Measurements from ENCODE around the gene AFAP1.

Gene AFAP1

DNA sequence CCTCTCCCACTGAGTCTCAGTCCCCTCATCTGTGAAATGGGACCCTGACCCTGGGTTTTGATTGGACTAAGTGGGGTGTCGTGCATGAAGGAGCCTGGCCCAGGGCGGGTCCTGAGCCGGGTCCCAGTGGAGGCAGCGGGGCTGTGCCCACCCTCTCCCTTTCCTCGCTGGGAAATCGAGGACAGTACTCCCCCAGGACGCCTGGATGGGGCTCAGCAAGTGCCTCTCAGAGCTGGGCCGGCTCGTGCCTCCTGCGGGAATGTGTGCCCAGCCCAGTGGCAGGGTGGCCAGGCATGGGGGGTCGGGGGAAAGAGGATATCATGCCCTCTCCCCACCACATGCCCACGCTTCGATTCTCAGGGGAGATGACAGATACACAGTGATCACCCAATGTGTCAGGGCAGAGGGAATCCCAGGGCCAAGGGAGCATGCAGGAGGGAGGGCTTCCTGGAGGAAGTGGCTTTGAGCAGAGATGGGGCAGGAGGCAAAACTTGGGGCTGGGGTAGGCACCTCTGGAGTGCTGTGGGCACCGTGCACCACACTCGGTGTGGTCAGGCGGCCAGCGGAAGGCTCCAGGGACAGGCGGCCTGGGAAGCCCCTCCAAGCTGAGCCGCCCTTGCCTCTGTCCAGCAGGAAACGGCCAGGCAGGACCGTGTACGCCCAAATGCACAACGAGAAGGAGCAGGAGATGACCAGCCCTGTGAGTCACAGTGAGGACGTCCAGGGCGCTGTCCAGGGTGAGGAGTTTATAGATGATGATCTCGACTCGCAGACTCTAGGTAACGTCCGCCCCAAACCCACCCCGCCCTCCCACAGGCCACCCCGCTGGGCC, 203.0 kb downstream of the AFAP1 start:
- peak; percentile 42 for DNase-seq (ENCODE audit: low read depth)

DNA sequence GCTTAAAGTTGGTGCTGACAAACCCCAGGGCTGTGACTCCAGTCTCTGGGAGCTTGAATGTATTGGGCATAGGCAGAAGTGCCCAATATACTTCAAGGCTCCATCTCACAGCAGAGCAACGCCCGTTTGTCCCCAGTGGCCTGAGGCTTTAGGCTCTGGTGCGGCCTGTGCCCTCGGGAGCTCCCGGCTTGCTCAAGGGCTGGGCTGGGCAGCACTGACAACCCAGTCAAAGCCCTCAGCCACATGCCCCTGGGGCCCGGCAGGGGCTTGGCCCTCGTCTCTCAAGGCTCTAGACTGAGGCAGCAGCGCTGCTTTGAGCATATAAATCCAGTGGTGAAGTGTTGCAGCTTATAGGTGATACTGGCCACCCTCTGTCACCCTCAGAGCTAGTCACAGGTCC, 203.7 kb downstream of the AFAP1 start:
- no peak for DNase-seq (ENCODE audit: low read depth)

DNA sequence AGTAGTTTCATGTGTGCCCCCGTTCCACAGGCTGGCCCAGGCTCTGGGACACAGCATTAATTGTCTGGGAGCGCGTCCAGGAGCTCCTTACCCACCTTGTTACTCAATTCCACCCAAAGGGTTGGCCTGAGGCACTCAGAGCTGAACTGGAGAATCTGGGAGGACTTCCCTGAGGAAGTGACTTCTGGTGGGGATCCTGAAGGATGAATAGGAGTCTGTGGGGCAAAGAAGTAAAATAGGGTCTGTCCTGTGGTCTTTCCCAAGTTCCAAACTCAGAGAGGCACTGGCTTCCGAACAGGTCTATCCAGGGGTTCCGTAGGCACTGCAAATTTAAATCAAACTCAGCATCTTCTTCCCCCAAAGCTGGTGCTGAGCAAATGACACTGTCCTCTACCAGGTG, 204.3 kb downstream of the AFAP1 start:
- DNase-seq (ENCODE audit: low read depth): no peak

DNA sequence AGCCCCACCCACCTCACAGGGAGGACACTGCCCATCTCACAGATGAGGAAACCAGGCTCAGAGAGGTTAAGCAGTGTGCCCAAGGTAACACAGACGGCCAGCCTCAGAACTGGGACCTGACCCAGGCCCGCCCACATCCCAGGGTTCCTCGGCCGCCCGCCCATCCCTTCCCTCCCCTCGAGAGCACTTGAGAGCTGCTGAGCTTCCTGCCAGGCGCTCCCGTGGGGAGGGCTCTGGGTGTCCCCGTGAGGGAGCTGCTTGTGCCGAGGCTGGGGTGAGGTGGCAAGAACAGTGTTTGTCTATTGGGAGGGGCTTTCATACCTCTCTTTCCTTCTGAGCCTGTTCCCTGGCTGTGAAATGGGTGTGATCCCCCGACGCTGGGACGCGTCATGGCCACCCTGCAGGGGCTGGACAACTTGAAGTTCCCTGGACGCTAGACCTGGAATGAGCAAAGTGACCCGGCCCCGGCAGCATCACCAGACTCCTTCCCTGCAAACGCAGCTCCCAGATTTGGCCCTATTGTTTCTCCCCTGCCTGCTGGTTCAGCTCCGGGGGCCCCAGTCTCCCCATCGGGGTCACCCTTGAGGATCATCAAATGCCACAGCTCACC, 204.9 kb downstream of the AFAP1 start:
- no peak for DNase-seq (ENCODE audit: low read depth)

DNA sequence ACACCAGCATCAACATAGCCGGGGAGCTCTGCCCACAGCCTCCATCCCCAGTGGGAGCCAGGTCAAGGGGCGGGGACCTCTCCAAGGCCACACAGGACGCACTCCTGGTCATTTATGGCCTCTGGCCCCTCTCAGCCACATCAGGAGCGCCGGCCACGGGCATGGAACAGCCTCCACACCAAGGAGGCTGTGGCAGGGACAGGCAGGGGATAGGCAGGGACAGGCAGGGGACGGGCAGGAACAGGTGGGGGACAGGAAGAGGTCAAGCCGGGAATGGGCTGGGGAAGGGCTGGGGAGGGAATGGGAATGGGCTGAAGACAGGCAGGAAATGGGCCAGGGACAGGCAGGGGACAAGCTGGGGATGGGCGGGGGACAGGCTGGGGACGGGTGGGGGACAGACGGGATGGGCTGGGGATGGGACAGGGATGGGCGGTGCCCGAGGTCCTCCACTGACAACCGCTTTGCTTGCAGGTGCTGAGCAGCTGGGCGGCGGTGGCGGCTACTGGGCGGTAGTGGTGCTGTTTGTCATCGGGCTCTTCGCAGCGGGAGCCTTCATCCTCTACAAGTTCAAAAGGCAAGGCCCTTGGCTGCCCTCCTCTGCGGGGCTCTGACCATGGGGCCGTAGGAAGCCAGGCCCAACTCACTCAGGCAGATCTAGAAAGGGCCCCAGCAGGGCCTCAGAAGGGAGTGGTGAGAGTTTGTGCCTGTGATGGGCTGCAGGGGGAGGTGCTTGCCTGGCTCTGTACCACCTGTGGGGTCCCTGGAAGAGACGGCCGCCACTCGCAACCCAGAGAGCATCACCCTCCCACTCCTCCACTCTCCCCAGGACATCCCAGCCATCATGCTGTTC, 205.6 kb downstream of the AFAP1 start:
- no peak for DNase-seq (ENCODE audit: low read depth)

DNA sequence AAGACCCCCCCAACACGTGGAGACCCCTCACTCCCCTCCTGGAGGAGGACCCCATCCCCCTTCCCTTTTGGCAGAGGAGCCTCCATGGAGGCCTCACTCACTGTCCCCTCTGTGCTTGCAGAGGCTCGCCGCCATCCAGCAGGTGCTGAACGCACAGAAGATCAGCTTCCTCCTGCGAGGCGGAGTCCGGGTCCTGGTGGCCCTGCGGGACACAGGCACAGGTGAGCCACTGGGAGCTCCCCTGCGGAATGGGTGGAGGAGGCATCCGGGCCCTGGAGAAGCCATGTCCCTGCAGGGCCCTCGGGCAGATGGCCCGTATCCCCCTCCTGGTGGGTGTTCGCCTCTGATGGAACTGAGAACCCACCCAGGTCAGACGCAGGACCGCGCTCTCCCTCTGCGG, 206.5 kb downstream of the AFAP1 start:
- no peak for DNase-seq (ENCODE audit: low read depth)

DNA sequence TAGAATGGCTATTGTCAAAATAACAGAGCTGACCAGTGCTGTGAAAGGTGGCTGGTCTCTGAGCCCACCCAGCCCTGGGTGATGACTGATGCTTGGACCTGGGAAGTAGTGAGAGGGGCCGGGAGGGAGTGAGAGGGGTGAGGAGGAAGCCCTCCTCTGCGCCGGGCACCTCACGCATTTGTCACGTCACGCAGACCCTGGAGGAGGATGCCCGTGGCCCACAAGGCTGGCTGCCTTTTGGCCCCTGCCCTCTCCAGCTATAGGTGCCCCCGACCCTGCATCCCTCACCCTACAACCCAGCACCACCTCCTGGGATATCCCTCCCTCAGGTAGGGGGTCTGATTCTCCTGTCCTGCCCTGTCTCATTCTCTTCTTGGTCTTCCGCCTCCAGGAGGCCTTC, 207.4 kb downstream of the AFAP1 start:
- no peak for DNase-seq (ENCODE audit: low read depth)

DNA sequence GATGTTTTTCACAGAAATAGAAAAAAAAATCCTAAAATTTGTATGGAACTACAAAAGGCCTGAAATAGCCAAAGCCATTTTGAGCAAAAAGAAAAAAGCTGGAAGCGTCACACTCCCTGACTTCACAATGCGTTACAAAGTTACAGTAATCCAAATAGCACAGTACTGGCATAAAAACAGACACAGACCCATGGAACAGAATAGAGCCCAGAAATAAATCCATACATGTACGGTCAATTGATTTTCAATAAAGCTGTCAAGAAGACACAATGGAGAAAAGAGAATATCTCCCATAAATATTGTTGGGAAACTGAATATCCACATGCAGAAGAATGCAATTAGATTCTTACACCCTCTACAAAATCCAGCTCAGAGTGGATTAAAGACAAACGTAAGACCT, 208.2 kb downstream of the AFAP1 start:
- no peak for DNase-seq (ENCODE audit: low read depth)

DNA sequence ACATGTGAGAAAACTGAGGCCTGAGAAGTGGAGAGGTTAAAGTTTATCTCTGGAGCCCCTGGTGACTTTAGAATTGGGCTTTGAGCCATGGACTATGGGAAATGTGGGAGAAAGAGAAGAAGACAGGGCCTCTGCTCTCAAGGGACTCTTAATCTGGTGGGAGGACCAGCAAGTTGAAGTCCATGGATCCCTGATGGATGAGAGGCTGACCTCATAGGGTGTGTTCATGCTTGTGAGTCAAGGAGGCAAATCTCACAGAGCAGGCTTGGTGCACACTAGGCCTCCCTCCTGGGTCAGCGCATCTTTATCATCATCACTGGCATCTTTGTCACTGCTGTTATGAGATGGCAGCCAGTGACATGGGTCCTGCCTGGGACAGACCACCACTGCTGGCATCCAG, 211.9 kb downstream of the AFAP1 start:
- no peak for DNase-seq (ENCODE audit: low read depth)

DNA sequence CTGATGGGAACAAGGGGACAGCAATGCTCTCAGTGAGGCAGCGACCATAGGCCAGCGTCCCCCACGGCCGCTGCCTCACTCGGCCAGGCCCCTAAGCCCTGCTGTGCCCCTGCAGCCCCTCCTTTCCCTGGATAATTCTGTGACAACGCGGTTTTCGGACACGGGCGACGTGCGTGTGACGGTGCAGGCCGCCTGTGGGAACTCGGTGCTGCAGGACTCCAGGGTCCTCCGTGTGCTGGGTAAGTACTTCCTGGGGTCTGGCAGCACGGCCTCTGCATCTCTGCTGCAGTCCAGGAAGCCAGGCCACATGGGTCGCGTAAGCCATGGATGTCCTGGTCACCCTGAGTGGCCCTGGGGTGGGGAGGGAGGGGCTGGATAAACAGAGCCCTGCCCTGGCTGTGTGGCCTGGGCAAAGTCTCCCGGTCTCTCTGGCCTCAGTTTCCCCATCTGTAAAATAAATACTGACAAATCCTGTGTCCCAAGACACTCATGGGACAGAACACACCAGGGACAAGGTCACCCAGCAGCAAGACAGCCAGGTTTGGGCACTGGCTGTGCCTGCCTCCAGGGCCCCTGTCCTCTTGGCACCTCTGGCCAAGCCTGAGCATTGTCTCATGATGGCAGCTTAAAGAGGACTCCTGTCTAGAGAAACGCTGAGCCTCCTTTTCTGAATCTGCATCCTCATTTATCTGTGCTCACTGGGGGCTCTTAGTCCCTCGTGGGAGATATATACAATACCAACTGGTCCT, 212.8 kb downstream of the AFAP1 start:
- no peak for DNase-seq (ENCODE audit: low read depth)

DNA sequence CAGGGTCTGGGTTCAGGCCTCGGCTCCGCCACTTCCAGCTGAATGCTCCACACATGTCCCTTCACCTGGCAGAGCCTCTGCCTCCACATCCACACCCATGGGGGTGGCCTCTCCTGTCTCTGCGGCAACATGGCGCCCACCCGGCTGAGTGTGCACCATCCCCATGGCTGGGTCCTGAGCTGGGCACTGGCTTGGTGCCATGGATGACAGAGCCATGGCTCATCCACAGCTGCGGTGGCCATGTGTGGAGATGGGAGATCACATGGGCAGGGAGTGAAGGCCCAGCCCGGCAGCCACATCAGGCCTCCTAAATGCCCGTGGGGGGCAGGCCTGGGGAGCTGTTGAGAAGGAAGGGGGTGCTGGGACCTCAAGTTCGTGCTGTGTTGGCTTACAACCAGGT, 213.7 kb downstream of the AFAP1 start:
- DNase-seq (ENCODE audit: low read depth): peak; percentile 68

DNA sequence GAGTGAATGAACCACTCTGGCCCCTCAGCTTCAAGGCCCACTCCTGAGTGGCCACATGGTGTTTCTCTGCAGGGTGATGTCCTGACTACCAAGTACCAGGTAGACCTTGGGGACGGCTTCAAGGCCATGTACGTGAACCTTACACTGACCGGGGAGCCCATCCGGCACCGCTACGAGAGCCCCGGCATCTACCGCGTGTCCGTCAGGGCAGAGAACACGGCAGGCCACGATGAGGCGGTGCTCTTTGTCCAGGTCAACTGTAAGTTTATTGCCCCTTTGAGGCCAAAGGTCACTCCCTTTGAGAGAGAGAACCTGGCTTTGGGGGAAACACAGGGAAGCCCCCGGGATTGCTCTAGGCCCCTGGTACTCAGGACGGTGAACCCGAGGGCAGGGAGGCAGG, 216.0 kb downstream of the AFAP1 start:
- no peak for DNase-seq (ENCODE audit: low read depth)

DNA sequence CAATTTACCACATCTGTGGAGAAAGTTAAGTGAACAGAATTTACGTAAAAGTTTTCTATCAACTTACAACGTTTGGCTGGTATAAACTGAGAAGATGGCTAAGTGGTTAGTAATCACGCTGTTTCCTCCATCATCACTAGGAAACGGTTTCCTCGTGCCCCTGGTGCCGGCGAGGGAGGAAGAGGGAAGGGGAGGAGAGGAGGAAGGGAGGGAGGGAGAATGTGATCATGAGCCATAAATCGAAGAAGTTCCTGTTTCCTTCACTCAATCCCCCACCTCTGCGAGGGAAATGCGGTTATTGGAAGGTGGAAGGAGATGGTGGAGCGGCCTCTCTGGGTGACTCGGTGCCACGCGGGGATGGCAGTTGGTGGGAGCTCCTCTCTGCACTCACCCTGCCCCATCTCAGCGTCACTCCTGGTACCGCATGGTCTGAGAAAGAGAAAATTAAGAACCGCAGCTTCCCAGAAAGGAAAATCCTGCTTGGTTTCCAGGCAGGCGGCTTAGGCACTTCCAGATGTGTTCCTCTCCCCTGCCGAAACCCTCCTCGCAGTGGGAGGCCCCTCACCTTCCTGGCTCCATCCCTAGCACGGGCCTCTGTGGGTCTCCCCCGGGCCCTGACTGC, 216.8 kb downstream of the AFAP1 start:
- peak; percentile 58 for DNase-seq (ENCODE audit: low read depth)

DNA sequence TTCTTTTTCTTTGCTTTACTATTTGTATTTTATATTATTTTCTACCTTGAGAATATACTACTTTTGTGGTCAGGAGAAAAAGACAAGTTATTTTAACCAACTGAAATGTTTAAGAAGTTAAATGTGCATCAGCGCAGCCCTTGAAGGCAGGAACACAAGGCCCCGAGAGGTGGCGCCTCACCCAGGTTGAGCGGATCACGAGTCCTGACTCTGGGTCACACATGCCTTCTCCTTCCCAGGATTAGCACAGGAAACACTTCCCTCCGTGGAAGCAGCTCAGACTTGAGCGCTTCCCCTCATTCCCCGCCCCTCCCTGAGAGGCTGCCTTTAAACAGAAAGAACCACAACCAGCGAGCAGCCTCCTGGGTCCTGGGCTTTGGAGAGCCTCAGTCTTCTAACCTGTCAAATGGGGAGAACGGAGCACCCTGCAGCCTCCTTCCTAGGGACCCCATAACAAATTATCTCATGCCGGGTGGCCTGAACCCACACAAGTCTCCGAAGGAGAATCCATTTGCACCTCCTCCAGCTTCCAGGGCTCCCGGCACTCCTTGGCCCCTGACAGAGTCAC, 217.6 kb downstream of the AFAP1 start:
- no peak for DNase-seq (ENCODE audit: low read depth)

DNA sequence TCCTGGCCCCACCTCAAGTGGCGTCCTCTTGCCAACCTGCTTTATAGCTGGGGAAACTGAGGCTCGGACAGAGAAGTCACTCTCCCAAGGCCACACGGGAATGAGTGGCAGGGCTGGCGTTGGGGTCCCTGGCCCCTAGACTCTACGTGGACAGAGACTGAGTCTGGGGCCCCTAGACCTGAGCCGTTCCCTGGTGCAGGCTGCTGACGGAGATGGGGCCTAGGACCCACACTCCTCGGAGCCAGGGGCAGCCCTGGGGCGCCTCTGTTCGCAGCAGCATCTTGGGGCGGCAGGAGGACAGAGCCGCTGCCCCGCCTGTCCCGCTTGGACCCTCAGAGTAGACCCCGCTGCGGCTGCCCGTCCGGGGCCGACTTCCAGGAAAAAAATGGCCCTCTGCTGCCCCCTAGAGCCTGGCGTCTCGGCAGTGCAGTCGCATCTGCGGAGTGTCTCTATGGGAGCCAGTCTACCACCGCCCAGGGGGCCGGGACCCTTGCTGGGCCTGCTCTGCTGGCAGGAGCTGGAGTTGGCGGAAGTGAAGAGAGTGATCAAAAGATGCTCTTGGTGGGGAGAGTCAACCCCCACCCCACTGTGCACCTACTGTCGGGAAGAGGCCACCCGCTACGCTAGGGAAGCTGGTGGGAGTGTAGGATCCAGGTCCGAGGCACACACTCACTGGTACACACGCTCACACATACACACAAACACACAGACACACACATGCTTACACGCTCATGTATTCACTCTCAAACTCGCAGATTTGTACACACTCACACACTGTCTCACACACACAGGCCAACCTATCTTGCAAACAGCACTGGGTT, 220.1 kb downstream of the AFAP1 start:
- DNase-seq (ENCODE audit: low read depth): peak; percentile 44

DNA sequence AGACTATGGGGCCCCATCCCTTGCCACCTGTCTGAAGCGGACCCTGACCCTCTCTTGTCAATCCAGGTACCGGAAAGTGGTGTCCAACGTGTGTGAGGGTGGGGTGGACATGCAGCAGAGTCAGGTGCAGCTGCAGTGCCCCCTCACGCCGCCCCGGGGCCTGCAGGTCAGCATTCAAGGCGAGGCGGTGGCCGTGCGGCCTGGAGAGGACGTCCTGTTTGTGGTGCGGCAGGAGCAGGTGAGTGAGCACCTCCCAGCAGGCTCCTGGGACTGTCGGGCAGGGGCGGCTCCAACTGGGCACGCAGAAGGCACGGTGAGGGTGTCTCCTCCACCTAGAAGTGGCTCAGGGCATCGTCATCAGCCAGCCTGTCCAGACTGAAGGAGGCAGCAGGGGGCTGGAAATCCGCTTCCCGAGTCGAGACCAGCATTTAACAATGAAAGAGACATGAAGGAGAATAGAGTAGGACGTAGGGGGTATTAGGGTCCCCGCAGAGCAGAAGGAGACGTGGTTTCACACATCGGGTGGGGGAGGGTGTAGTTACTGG, 221.6 kb downstream of the AFAP1 start:
- no peak for DNase-seq (ENCODE audit: low read depth)

DNA sequence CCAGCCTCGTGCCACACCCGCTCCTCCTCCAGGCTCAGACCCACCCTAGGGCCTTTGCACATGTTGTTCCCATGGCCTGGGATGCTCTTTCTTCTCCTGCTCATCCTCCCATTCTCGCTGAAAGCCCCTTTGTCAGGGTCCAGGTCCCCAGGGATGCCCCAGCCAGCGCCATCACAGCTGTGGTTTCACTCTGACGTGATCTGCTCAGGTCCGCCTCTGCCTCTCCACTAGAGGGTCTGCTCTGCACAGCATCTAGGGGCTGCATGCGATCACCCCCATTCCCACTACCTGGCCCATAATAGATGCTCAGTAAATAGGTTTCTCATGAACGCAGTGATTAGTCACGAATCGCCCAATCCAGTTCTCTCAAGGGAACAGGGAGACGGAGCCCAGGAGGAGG, 222.5 kb downstream of the AFAP1 start:
- DNase-seq (ENCODE audit: low read depth): no peak

DNA sequence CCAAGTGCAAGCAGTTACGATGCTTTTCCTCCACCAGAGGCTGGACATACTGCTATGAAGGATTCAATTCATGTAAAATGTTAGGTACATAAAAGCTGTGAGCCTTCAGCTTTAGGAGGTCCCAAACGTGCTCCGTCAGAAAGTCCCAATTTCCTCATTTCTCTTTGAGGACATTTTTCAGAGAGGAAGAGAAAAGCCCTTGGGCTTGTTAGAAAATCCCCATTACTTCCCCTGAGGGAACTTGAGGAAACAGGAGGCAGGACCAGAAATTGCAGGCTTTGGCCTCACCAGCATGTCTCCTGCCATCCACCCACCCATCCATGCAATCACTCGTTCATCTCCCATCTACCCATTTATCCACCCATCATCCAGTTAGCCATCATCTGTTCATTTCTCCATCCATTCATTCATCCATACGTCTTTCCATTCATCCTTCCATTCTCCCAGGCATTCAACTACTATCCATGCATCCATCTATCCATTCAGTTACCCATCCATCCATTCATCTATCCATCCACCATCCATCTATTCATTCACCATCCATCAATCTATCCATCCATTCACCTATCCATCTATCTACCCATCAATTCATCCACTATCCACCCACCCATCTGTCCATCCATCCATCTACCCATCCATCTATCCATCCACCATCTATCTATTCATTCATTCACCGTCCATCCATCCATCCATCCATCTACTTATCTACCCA, 223.5 kb downstream of the AFAP1 start:
- no peak for DNase-seq (ENCODE audit: low read depth)

DNA sequence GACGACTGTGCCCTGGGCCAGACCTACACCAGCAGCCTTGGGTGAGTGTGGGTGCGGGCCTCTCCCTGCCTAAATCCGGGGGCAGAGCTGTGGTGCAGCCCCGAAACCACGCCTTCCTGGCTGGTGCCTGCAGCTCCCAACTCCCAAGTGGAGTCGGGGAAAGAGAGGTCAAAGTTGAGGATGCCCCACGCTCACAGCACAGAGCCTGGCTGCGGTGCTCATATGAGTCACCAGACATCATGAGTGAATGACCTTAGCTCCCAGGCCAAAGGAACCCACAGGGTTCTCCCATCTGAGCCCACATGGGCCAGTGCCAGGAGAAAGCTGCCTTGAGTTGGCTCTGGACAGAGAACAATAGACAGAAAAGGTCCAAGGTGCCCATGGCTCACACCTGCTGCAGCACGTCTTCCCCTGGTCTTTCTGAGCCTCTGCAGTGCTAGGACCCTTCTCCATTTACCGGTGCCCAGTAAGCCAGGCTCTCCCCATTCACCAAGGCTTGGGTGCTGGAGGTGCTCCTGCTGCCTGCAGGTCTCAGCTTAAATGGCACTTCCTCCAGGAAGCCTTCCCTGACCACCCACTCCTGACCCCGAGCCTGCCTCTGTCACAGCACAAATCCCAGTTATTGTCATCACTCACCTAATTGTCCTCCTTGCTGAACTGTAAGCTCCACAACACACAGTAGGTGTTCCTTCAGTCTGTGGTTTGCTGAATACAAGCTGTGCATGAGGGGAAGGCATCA, 224.2 kb downstream of the AFAP1 start:
- DNase-seq (ENCODE audit: low read depth): no peak

Measured in EH (cell line).